PC-3 (cell line): ENCODE data around the gene IQCC.

Source experiments
- EZH2 ChIP-seq: fragments of 300-600 bp; sonication (generic); IDR thresholded peaks from one replicate; pipeline ENCODE4 v1.6.1; 2017; ENCODE audit warnings: antibody characterized with exemption, mild to moderate bottlenecking, low read length; ENCODE audit not compliant: unreplicated experiment
- TF ChIP-seq, protein P1 (sequence below): fragments of 300-600 bp; sonication (generic); conservative IDR thresholded peaks from 2 replicates; pipeline ENCODE4 v1.5.1; 2017; ENCODE audit warnings: antibody characterized with exemption, low read depth, mild to moderate bottlenecking, low read length

DNA sequence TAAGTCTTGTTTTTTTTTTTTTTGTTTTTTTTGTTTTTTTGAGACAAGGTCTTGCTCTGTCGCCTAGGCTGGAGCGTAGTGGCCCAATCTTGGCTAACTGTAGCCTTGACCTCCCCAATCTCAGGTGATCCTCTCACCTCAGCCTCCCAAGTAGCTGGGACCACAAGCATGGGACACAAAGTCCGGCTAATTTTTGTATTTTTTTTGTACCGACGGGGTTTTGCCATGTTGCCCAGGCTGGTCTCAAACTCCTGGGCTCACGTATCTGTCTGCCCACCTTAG, 51.7 kb downstream of the IQCC start:
- TF ChIP-seq, protein P1, sequence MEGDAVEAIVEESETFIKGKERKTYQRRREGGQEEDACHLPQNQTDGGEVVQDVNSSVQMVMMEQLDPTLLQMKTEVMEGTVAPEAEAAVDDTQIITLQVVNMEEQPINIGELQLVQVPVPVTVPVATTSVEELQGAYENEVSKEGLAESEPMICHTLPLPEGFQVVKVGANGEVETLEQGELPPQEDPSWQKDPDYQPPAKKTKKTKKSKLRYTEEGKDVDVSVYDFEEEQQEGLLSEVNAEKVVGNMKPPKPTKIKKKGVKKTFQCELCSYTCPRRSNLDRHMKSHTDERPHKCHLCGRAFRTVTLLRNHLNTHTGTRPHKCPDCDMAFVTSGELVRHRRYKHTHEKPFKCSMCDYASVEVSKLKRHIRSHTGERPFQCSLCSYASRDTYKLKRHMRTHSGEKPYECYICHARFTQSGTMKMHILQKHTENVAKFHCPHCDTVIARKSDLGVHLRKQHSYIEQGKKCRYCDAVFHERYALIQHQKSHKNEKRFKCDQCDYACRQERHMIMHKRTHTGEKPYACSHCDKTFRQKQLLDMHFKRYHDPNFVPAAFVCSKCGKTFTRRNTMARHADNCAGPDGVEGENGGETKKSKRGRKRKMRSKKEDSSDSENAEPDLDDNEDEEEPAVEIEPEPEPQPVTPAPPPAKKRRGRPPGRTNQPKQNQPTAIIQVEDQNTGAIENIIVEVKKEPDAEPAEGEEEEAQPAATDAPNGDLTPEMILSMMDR = no peak
- no peak for TF ChIP-seq EZH2
